Kidney (tissue), 14 donors: ENCODE results near the gene AMPD3. TPM values are rescaled to one million over a fixed set of nuclear protein-coding genes. Genes with fewer than 3 reads are reported as not detected.

Experiments used
- DNase-seq, 5 donors: peaks; one replicate each; pipeline ENCODE4 v3.0.0-alpha.2; 2013 to 2020
- FAIRE-seq: peaks from 2 replicates; lab custom pipeline; 2012; peaks lifted over from hg19 to GRCh38; lab: Jason Lieb, UNC
- H3K27ac ChIP-seq, 2 donors: one replicate each; pipeline ENCODE4 v1.7.0; 2013; ENCODE audit warnings: low read depth in 2 of 2, low read length in 2 of 2, inconsistent platforms in 1 of 2
- H3K27me3 ChIP-seq: one replicate; pipeline ENCODE4 v1.7.1; 2013; ENCODE audit warnings: low read length, inconsistent platforms; ENCODE audit not compliant: control insufficient read depth, insufficient read depth
- H3K36me3 ChIP-seq, 3 donors: one replicate each; pipeline versions ENCODE4 v1.7.0 to v1.7.1; 2013; ENCODE audit warnings: low read length in 3 of 3, control low read depth in 1 of 3, inconsistent platforms in 1 of 3; ENCODE audit not compliant: insufficient read depth in 3 of 3, control insufficient read depth in 2 of 3
- H3K4me1 ChIP-seq, 3 donors: one replicate each; pipeline versions ENCODE4 v1.7.0 to v1.7.1; 2013; ENCODE audit warnings: low read length in 3 of 3, inconsistent platforms in 1 of 3, low read depth in 1 of 3; ENCODE audit not compliant: control insufficient read depth in 2 of 3, insufficient read depth in 2 of 3
- H3K4me3 ChIP-seq, 3 donors: one replicate each; pipeline versions ENCODE4 v1.7.0 to v1.8.1; 2013; ENCODE audit warnings: low read length in 3 of 3, control low read depth in 1 of 3, inconsistent platforms in 1 of 3
- H3K9ac ChIP-seq, 3 donors: one replicate each; pipeline versions ENCODE4 v1.7.0 to v1.7.1; 2013; ENCODE audit warnings: low read length in 3 of 3, control low read depth in 1 of 3, inconsistent platforms in 1 of 3
- H3K9me3 ChIP-seq, 3 donors: one replicate each; pipeline versions ENCODE4 v1.7.0 to v1.7.1; 2013; ENCODE audit warnings: low read length in 3 of 3, control low read depth in 1 of 3, inconsistent platforms in 1 of 3; ENCODE audit not compliant: control insufficient read depth in 2 of 3, insufficient read depth in 1 of 3
- intact Hi-C: fragments of 100-400 bp; cut with DNase I; formaldehyde crosslinking; loops from one replicate; pipeline ENCODE4 v1.11.1; 2022
- polyA plus RNA-seq: library from polyadenylated mRNA; stranded (reverse); fragments of 350-450 nt; fragmentation: Illumina TruSeq; extraction: RNeasy Lipid Tissue Mini Kit (QIAGEN cat#74804); gene quantifications from one replicate; pipeline ENCODE4 v1.2.3, GENCODE V29; 2014; ENCODE audit warnings: low read depth, low replicate concordance; ENCODE audit not compliant: insufficient read depth
- total RNA-seq: library from RNA; stranded (reverse); fragmentation: NEBNext Ultra II Directional; extraction: Animal tissue kit (Norgen Biotek cat#: 25700); gene quantifications from one replicate; pipeline ENCODE4 v1.2.1, GENCODE V29; 2021
- TF ChIP-seq, protein P1 (sequence below): IDR thresholded peaks from 3 replicates; pipeline ENCODE4 v1.5.1; 2012; ENCODE audit warnings: mild to moderate bottlenecking, moderate library complexity, borderline replicate concordance; ENCODE audit not compliant: insufficient read depth; ENCODE audit errors: extremely low read depth
- donor health status: control.
- donor health status: control.
- donor health status: control.
- donor health status: control.
- donor health status: control.
- donor health status: DM: yes; HTN: yes; CAD: no.
- donor health status: Normal renal cell carcinoma (clear cell type).

Gene AMPD3
- total and polyA plus RNA-seq, 2 donors from 2014 or later: 8.4 to 16.5 TPM

DNA sequence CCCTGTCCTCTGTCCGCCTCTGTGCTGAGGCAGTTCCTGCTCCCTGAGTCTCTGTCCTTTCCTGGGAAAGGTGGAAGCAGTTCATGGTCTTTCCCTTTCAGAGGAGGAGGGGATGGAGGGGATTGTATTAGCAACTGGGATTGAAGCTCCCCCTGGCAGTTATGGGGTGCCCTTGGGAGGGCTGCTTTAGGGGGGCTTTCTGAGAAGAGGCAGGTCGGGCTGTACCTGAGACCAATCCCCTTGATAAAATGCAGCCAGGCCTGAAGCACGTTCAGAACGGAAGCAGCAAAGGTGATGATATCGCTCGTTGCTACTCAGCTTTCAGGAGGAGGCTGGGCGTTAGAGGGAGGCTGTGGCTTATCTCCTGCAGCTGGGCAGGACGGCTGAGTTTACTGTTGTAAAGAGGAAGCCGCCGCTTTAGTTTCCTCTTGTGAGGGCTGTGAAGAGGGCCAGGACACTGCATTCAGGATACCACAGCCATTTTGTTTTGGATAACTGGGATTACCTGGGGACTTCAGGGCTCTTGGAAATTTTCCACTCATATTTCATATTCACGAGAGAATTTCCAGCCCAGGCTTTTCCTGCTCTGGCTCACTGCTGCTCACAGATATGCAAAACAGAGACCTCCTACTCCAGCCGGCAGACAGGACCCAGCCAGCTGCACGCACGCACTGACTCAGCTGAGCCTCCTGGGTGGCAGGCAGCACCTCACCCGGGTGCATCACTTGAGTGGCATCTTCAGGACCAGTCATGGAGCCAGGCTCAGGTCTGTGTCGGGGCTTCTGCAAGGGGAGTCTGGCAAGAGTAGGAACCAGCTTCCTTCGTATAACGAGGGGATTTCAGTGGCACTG lies 798 bp downstream of the AMPD3 start:
- Histone ChIP-seq H3K36me3 (no peaks in the 10 kb centered on the region), H3K4me1 (peaks cover 0 to 19% (median 3%) of the 10 kb centered on the region in 3 donors), H3K9ac (peak overlapping the region in 2 of 3 donors; percentile 6 to 51), H3K4me3 (peak overlapping the region; percentile 34 to 47 (median 38)), H3K9me3 (no peaks in the 10 kb centered on the region), H3K27ac (peak overlapping the region; percentile 10 to 38), H3K27me3 (no peaks in the 10 kb centered on the region)
- intact Hi-C loops: no loop called here
- DNase-seq (peak in 4 of 5 donors; percentile 52 to 76 (median 67)), FAIRE-seq (no peak)
- TF ChIP-seq, protein P1, sequence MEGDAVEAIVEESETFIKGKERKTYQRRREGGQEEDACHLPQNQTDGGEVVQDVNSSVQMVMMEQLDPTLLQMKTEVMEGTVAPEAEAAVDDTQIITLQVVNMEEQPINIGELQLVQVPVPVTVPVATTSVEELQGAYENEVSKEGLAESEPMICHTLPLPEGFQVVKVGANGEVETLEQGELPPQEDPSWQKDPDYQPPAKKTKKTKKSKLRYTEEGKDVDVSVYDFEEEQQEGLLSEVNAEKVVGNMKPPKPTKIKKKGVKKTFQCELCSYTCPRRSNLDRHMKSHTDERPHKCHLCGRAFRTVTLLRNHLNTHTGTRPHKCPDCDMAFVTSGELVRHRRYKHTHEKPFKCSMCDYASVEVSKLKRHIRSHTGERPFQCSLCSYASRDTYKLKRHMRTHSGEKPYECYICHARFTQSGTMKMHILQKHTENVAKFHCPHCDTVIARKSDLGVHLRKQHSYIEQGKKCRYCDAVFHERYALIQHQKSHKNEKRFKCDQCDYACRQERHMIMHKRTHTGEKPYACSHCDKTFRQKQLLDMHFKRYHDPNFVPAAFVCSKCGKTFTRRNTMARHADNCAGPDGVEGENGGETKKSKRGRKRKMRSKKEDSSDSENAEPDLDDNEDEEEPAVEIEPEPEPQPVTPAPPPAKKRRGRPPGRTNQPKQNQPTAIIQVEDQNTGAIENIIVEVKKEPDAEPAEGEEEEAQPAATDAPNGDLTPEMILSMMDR: no peak

DNA sequence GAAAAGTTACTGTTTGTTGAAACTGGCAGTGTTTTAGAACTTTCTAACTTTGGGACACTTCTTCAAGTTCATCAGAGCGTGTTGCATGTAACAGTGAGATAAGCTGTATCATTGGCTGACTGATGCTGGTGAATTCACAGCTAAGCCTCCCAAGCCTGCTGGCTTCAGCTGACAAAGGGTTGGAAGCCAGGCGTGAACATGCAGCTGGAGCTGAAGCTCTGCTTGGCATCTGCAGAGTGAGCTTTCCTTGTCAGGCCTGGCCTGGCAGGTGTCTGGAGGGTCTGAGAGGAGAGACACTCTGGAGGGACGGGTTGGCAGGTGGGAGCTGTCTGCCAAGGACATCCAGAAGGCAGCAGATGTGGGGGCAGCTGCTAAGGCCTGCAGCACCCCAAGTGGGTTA lies 1.5 kb downstream of the AMPD3 start:
- H3K36me3 ChIP-seq: no peaks in the 10 kb centered on the region
- TF ChIP-seq, protein P1: no peak
- peak overlapping the region in 2 of 3 donors; percentile 38 to 47 for H3K4me3 ChIP-seq
- DNase-seq (peak in 1 of 5 donors; percentile 20), FAIRE-seq (no peak)
- H3K27me3 ChIP-seq: no peaks in the 10 kb centered on the region
- no peaks in the 10 kb centered on the region for H3K9me3 ChIP-seq
- H3K27ac ChIP-seq: no peak overlapping the region
- intact Hi-C loops: no loop called here
- peak overlapping the region in 1 of 3 donors; percentile 6 for H3K9ac ChIP-seq
- peaks cover 0 to 16% (median 3%) of the 10 kb centered on the region in 3 donors for H3K4me1 ChIP-seq

DNA sequence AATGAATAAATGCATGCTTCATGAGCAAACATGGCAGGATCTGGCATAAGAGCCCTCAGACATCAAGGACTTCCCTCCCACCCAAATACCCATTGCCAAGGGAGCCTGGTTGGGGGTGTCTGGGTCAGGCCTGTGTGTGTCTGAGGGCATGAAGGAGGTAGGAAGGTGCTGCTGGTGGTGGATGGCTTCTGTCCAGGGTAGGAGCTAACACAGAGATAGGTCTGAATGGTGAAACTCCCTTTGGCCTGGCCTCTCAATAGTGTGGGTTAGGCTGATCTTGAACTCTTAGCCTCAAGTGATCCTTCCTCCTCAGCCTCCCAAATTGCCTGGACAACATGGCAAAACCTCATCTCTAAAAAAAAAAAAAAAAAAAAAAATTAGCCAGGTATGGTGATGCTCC lies 2.8 kb downstream of the AMPD3 start:
- H3K27me3 ChIP-seq: no peaks in the 10 kb centered on the region
- TF ChIP-seq, protein P1: no peak
- no peak overlapping the region for H3K4me3 ChIP-seq
- H3K36me3 ChIP-seq: no peaks in the 10 kb centered on the region
- H3K9me3 ChIP-seq: no peaks in the 10 kb centered on the region
- DNase-seq (no peak), FAIRE-seq (no peak)
- H3K9ac ChIP-seq: no peak overlapping the region
- no peak overlapping the region for H3K27ac ChIP-seq
- peaks cover 0 to 12% (median 3%) of the 10 kb centered on the region in 3 donors for H3K4me1 ChIP-seq
- intact Hi-C loops: no loop called here
